SU-DHL-6 (cell line): ENCODE results near the gene ERBB4.

Source experiments
- H2AFZ ChIP-seq: fragments of 200-600 bp; sonication (generic); 2 replicates; pipeline ENCODE4 v1.6.1; 2014; ENCODE audit warnings: low read depth, mild to moderate bottlenecking, moderate library complexity, mixed read lengths, antibody characterized with exemption, low read length; ENCODE audit not compliant: severe bottlenecking
- H3F3A ChIP-seq: fragments of 200-600 bp; shearing (Covaris generic); 2 replicates; pipeline ENCODE4 v1.6.0; 2016; ENCODE audit warnings: antibody characterized with exemption, mild to moderate bottlenecking; ENCODE audit not compliant: insufficient read depth
- H3K27ac ChIP-seq: fragments of 200-600 bp; sonication (generic); 2 replicates; pipeline ENCODE4 v1.5.1; 2016; ENCODE audit warnings: low read depth, mild to moderate bottlenecking, low read length, moderate library complexity, mixed read lengths
- H3K27me3 ChIP-seq: fragments of 200-600 bp; sonication (generic), shearing (Covaris generic); 2 replicates; pipeline ENCODE4 v1.6.0; 2014; ENCODE audit warnings: mild to moderate bottlenecking, low read length
- H3K36me3 ChIP-seq: fragments of 200-600 bp; sonication (generic); 2 replicates; pipeline ENCODE4 v1.6.1; 2014; ENCODE audit warnings: mild to moderate bottlenecking, low read length, mixed read lengths
- H3K4me2 ChIP-seq: fragments of 300-600, 200-600 bp; shearing (Covaris generic), sonication (generic); 2 replicates; pipeline ENCODE4 v1.6.0; 2014; ENCODE audit warnings: low read length, low read depth, mild to moderate bottlenecking; ENCODE audit not compliant: poor library complexity, severe bottlenecking
- H3K4me3 ChIP-seq: fragments of 200-600 bp; sonication (generic); 2 replicates; pipeline ENCODE4 v1.5.1; 2014; ENCODE audit warnings: antibody characterized with exemption, low read length, mild to moderate bottlenecking, mixed read lengths; ENCODE audit not compliant: insufficient read depth, poor library complexity, severe bottlenecking
- H3K79me2 ChIP-seq: fragments of 200-600 bp; sonication (generic); 2 replicates; pipeline ENCODE4 v1.6.1; 2014; ENCODE audit warnings: mild to moderate bottlenecking, low read length, moderate library complexity; ENCODE audit not compliant: insufficient read depth
- H3K9ac ChIP-seq: fragments of 200-600 bp; sonication (generic); 2 replicates; pipeline ENCODE4 v1.7.0; 2014; ENCODE audit warnings: mild to moderate bottlenecking, low read length
- H3K9me2 ChIP-seq: fragments of 200-600 bp; sonication (generic); replicated peaks from 2 replicates; pipeline ENCODE4 v1.6.1; 2014; ENCODE audit warnings: low read length; ENCODE audit not compliant: insufficient read depth
- H3K9me3 ChIP-seq: fragments of 200-600 bp; sonication (generic); 2 replicates; pipeline ENCODE4 v1.6.1; 2014; ENCODE audit warnings: low read length, mixed read lengths; ENCODE audit not compliant: insufficient read depth
- H4K20me1 ChIP-seq: fragments of 200-600 bp; sonication (generic); 2 replicates; pipeline ENCODE4 v1.6.1; 2014; ENCODE audit warnings: low read depth, mild to moderate bottlenecking, antibody characterized with exemption, low read length, moderate library complexity, mixed read lengths
- EZH2phosphoT487 ChIP-seq: fragments of 200-600 bp; sonication (generic), shearing (Covaris generic); conservative IDR thresholded peaks from 2 replicates; pipeline ENCODE4 v1.6.1; 2018; ENCODE audit warnings: mild to moderate bottlenecking, antibody characterized with exemption, low read length, moderate library complexity, mixed read lengths
- TF ChIP-seq, protein P1 (sequence below): fragments of 200-600 bp; sonication (generic); IDR thresholded peaks from one replicate; pipeline ENCODE4 v1.5.1; 2017; ENCODE audit warnings: antibody characterized with exemption, mild to moderate bottlenecking, low read length, moderate library complexity; ENCODE audit not compliant: insufficient read depth, poor library complexity, severe bottlenecking

Gene ERBB4

DNA sequence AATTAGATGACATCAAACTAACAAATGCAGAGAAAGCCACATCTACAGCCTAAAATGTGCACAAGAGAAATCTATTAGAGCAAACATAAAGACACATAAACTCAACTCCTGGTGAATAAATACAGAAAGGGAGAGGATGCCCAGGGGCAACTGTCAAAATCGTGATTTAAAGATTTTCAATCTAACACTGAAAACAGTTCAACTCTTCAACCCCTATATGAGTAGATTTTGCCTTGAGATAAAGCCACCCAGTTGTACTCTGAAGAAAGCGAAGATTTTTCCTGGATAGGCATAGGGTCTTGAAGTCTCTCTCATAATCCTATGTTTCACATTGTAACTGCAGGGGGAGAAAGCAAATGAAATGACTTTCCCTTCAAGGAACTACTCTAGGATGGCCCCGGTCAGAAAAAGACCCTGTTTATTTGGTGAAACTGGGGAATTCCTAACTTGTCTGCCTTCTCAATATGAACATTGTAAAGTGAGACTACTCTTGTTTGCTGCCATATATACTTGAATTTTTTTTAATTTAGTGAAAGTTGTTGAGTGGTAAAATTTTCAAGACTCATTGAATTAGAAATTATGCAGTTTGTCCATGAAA, 226.7 kb downstream of the ERBB4 start:
- TF ChIP-seq, protein P1, sequence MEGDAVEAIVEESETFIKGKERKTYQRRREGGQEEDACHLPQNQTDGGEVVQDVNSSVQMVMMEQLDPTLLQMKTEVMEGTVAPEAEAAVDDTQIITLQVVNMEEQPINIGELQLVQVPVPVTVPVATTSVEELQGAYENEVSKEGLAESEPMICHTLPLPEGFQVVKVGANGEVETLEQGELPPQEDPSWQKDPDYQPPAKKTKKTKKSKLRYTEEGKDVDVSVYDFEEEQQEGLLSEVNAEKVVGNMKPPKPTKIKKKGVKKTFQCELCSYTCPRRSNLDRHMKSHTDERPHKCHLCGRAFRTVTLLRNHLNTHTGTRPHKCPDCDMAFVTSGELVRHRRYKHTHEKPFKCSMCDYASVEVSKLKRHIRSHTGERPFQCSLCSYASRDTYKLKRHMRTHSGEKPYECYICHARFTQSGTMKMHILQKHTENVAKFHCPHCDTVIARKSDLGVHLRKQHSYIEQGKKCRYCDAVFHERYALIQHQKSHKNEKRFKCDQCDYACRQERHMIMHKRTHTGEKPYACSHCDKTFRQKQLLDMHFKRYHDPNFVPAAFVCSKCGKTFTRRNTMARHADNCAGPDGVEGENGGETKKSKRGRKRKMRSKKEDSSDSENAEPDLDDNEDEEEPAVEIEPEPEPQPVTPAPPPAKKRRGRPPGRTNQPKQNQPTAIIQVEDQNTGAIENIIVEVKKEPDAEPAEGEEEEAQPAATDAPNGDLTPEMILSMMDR = no peak
- no peak for TF ChIP-seq EZH2phosphoT487
- 0 out of 2 replicates have a peak, but pooled peaks cover 2% of the 10 kb centered on the region for H3K36me3 ChIP-seq
- H3K9me2 ChIP-seq = no peaks in the 10 kb centered on the region
- no peak overlapping the region for H3K9ac ChIP-seq
- no peak overlapping the region for H3K27ac ChIP-seq
- H4K20me1 ChIP-seq = no peaks in the 10 kb centered on the region
- H2AFZ ChIP-seq = no peak overlapping the region
- no peaks in the 10 kb centered on the region for H3F3A ChIP-seq
- H3K27me3 ChIP-seq = no peaks in the 10 kb centered on the region
- H3K4me2 ChIP-seq = no peak overlapping the region
- no peak overlapping the region for H3K4me3 ChIP-seq
- no peaks in the 10 kb centered on the region for H3K79me2 ChIP-seq
- no peaks in the 10 kb centered on the region for H3K9me3 ChIP-seq

- H3K27ac ChIP-seq = no peak overlapping the region
- H3K4me3 ChIP-seq = no peak overlapping the region
- no peak overlapping the region for H2AFZ ChIP-seq
- no peaks in the 10 kb centered on the region for H3K36me3 ChIP-seq
- H3K4me2 ChIP-seq = no peak overlapping the region
- no peaks in the 10 kb centered on the region for H3K79me2 ChIP-seq
- no peak for TF ChIP-seq EZH2phosphoT487
- TF ChIP-seq, protein P1 = no peak
- no peaks in the 10 kb centered on the region for H3K9me3 ChIP-seq
- no peaks in the 10 kb centered on the region for H4K20me1 ChIP-seq
- no peak overlapping the region for H3K9ac ChIP-seq
- no peaks in the 10 kb centered on the region for H3K27me3 ChIP-seq
- no peaks in the 10 kb centered on the region for H3F3A ChIP-seq
- H3K9me2 ChIP-seq = no peaks in the 10 kb centered on the region
These were observed 238.7 kb downstream of the ERBB4 start for GRCh38 chr2:212299943-212300342.

GRCh38 chr2:212299333-212299732, 239.3 kb downstream of the ERBB4 start:
- Histone ChIP-seq H3K9me3 (no peaks in the 10 kb centered on the region), H4K20me1 (no peaks in the 10 kb centered on the region), H3K79me2 (no peaks in the 10 kb centered on the region), H3K27ac (no peak overlapping the region), H3F3A (no peaks in the 10 kb centered on the region), H3K36me3 (no peaks in the 10 kb centered on the region), H2AFZ (no peak overlapping the region), H3K4me2 (no peak overlapping the region), H3K27me3 (no peaks in the 10 kb centered on the region), H3K4me3 (no peak overlapping the region), H3K9ac (no peak overlapping the region), H3K9me2 (no peaks in the 10 kb centered on the region)
- TF ChIP-seq, protein P1 = no peak
- TF ChIP-seq EZH2phosphoT487 = no peak
